IMR-90 (cell line): Measurements from ENCODE around the gene RIT1. TPM values are rescaled to one million over a fixed set of nuclear protein-coding genes. Genes with fewer than 3 reads are reported as not detected.

Experiments
- ATAC-seq: fragments of 200-7000 bp; cut with Tn5 transposase; 2 replicates; pipeline ENCODE4 v1.9.1; 2020; ENCODE audit warnings: low read depth, mild to moderate bottlenecking, moderate library complexity
- BruUV-seq: library from RNA; stranded (reverse); fragments of 400-500 nt; replicated peaks from 2 replicates; lab custom pipeline; 2021; lab: Mats Ljungman, UMichigan
- CTCF ChIA-PET: fragments of 300-600 bp; formaldehyde crosslinking; extraction: SDS; loops from one replicate; lab custom pipeline; 2021; ENCODE audit warnings: antibody characterized with exemption; lab: Yijun Ruan, JAX
- POLR2A ChIA-PET: fragments of 300-600 bp; sonication (Branson Sonifier 250); formaldehyde crosslinking; loops from one replicate; lab custom pipeline; 2022; ENCODE audit warnings: antibody characterized with exemption; ENCODE audit not compliant: unreplicated experiment; lab: Charles Lee
- DNase-seq: peaks from one replicate; pipeline ENCODE4 v3.0.0; 2013
- H2AFZ ChIP-seq: replicated peaks from 2 replicates; pipeline ENCODE3; 2013; ENCODE audit warnings: low read length, mild to moderate bottlenecking; ENCODE audit not compliant: poor library complexity
- H2AK5ac ChIP-seq: 2 replicates; pipeline ENCODE4 v1.6.1; 2013; ENCODE audit warnings: low read depth, low read length, inconsistent platforms
- H2AK9ac ChIP-seq: replicated peaks from 2 replicates; pipeline ENCODE3; 2013; ENCODE audit warnings: mild to moderate bottlenecking, low read depth, low read length, moderate library complexity; ENCODE audit not compliant: poor library complexity
- H2BK120ac ChIP-seq: 2 replicates; pipeline ENCODE4 v1.6.1; 2013; ENCODE audit warnings: low read depth, low read length, inconsistent platforms
- H2BK15ac ChIP-seq: 3 replicates; pipeline ENCODE4 v1.6.1; 2013; ENCODE audit warnings: low read depth, low read length, inconsistent platforms
- H2BK20ac ChIP-seq: 2 replicates; pipeline ENCODE4 v1.6.1; 2013; ENCODE audit warnings: low read depth, mild to moderate bottlenecking, inconsistent platforms, low read length, moderate library complexity
- H2BK5ac ChIP-seq: 2 replicates; pipeline ENCODE4 v1.6.1; 2013; ENCODE audit warnings: mild to moderate bottlenecking, low read depth, low read length, inconsistent platforms; ENCODE audit not compliant: poor library complexity, severe bottlenecking
- H3K14ac ChIP-seq: replicated peaks from 2 replicates; pipeline ENCODE4 v1.6.1; 2013; ENCODE audit warnings: low read depth, low read length, inconsistent platforms
- H3K18ac ChIP-seq: 2 replicates; pipeline ENCODE4 v1.6.1; 2013; ENCODE audit warnings: low read depth, low read length, control low read depth
- H3K23ac ChIP-seq: 2 replicates; pipeline ENCODE4 v1.6.1; 2013; ENCODE audit warnings: low read depth, low read length, inconsistent platforms
- H3K27ac ChIP-seq: 2 replicates; pipeline ENCODE4 v1.5.1; 2013; ENCODE audit warnings: mild to moderate bottlenecking, control low read depth, low read length; ENCODE audit not compliant: insufficient read depth
- H3K27me3 ChIP-seq: 2 replicates; pipeline ENCODE4 v1.6.1; 2013; ENCODE audit warnings: low read length; ENCODE audit not compliant: control insufficient read depth, insufficient read depth
- H3K36me3 ChIP-seq: 2 replicates; pipeline ENCODE4 v1.6.1; 2013; ENCODE audit warnings: low read length, mixed read lengths; ENCODE audit not compliant: control insufficient read depth, insufficient read depth
- H3K4ac ChIP-seq: 2 replicates; pipeline ENCODE4 v1.6.1; 2013; ENCODE audit warnings: low read depth, low read length, inconsistent platforms
- H3K4me1 ChIP-seq: 2 replicates; pipeline ENCODE4 v1.6.1; 2013; ENCODE audit warnings: low read length, mixed read lengths; ENCODE audit not compliant: control insufficient read depth, insufficient read depth
- H3K4me2 ChIP-seq: 2 replicates; pipeline ENCODE4 v1.6.1; 2013; ENCODE audit warnings: low read depth, mild to moderate bottlenecking, control low read depth, low read length, moderate library complexity
- H3K4me3 ChIP-seq: 2 replicates; pipeline ENCODE4 v1.5.1; 2013; ENCODE audit warnings: low read depth, mild to moderate bottlenecking, control low read depth, low read length, moderate library complexity; ENCODE audit not compliant: insufficient read depth
- H3K56ac ChIP-seq: 2 replicates; pipeline ENCODE4 v1.6.1; 2013; ENCODE audit warnings: low read length, inconsistent platforms; ENCODE audit not compliant: insufficient read depth; ENCODE audit errors: extremely low read depth
- H3K79me1 ChIP-seq, 2 experiments: 2 replicates each; pipeline ENCODE4 v1.6.1; 2013; ENCODE audit warnings: low read length in 2 of 2, inconsistent platforms in 1 of 2, low read depth in 1 of 2
- H3K9ac ChIP-seq: 2 replicates; pipeline ENCODE4 v1.6.1; 2013; ENCODE audit warnings: low read depth, low read length, control low read depth
- H3K9me1 ChIP-seq: 2 replicates; pipeline ENCODE4 v1.6.1; 2013; ENCODE audit warnings: low read length, inconsistent platforms; ENCODE audit not compliant: insufficient read depth
- H3K9me3 ChIP-seq: 2 replicates; pipeline ENCODE4 v1.6.1; 2013; ENCODE audit warnings: low read length; ENCODE audit not compliant: control insufficient read depth, insufficient read depth
- H4K20me1 ChIP-seq: 2 replicates; pipeline ENCODE4 v1.6.1; 2013; ENCODE audit warnings: low read length, inconsistent platforms; ENCODE audit not compliant: insufficient read depth
- H4K5ac ChIP-seq: 2 replicates; pipeline ENCODE4 v1.6.1; 2013; ENCODE audit warnings: mild to moderate bottlenecking, low read depth, low read length, control low read depth
- H4K8ac ChIP-seq, 2 experiments: 2 replicates each; pipeline ENCODE4 v1.6.1; 2013; ENCODE audit warnings: low read depth in 2 of 2, low read length in 2 of 2, control low read depth in 1 of 2, inconsistent platforms in 1 of 2
- H4K91ac ChIP-seq: 2 replicates; pipeline ENCODE4 v1.6.1; 2013; ENCODE audit warnings: low read depth, low read length, inconsistent platforms; ENCODE audit not compliant: insufficient read depth
- CEBPB ChIP-seq: IDR thresholded peaks from 2 replicates; pipeline ENCODE4 v1.6.1; 2012; ENCODE audit warnings: low read depth, low read length, improper control_type of control experiment
- CHD1 ChIP-seq: IDR thresholded peaks from 2 replicates; pipeline ENCODE4 v1.6.1; 2012; ENCODE audit warnings: low read depth, low read length, improper control_type of control experiment
- FOS ChIP-seq: fragments of 150-350 bp; IDR thresholded peaks from 2 replicates; pipeline ENCODE4 v1.6.1; 2016; ENCODE audit warnings: low read depth, low read length
- POLR2A ChIP-seq: IDR thresholded peaks from 2 replicates; pipeline ENCODE4 v1.6.1; 2012; ENCODE audit warnings: mild to moderate bottlenecking, low read depth, low read length
- RAD21 ChIP-seq: IDR thresholded peaks from 2 replicates; pipeline ENCODE4 v1.6.1; 2012; ENCODE audit warnings: low read length, improper control_type of control experiment
- RCOR1 ChIP-seq: IDR thresholded peaks from 2 replicates; pipeline ENCODE4 v1.6.1; 2012; ENCODE audit warnings: mild to moderate bottlenecking, low read length, improper control_type of control experiment; ENCODE audit not compliant: insufficient replicate concordance
- RFX5 ChIP-seq: IDR thresholded peaks from 2 replicates; pipeline ENCODE4 v1.8.0; 2012; ENCODE audit warnings: low read depth, mild to moderate bottlenecking, low read length, moderate library complexity
- SMC3 ChIP-seq: fragments of 150-350 bp; IDR thresholded peaks from 2 replicates; pipeline ENCODE4 v1.6.1; 2016; ENCODE audit warnings: low read depth, mild to moderate bottlenecking, antibody characterized with exemption, low read length, moderate library complexity
- WGBS, 2 experiments: methylation state at CpG; one replicate each; pipeline versions ENCODE4 v1.1.5 to v1.1.7; 2013; ENCODE audit warnings: missing lambda C conversion rate in 2 of 2; ENCODE audit not compliant: insufficient read length in 1 of 2; ENCODE audit errors: extremely low coverage in 2 of 2; 5-methylcytosine and 5-hydroxymethylcytosine counted together
- dilution Hi-C: fragments of 300-500 bp; cut with HindIII; formaldehyde crosslinking; loops from one replicate; pipeline ENCODE4 v1.14.3; 2018; ENCODE audit warnings: low sequenced_read_pairs; ENCODE audit not compliant: unreplicated experiment
- in situ Hi-C: fragments of 300-500 bp; cut with MboI; formaldehyde crosslinking; loops from 3 replicates; pipeline ENCODE4 v1.14.3; 2019; ENCODE audit warnings: low sequenced_read_pairs, inconsistent platforms, mixed read lengths
- intact Hi-C: fragments of 100-400 bp; cut with micrococcal nuclease; formaldehyde crosslinking; loops from 2 replicates; pipeline ENCODE4 v1.10.0; 2022
- polyA plus RNA-seq, 3 experiments: library from polyadenylated mRNA; depleted of rRNA; stranded (reverse); fragments of >200 nt; gene quantifications; 2 replicates each; pipeline ENCODE4 v1.2.3, GENCODE V29; 2012; ENCODE audit warnings: low replicate concordance in 1 of 3
- total RNA-seq: library from RNA; depleted of rRNA; stranded (reverse); fragments of >200 nt; gene quantifications from 2 replicates; pipeline ENCODE4 v1.2.3, GENCODE V29; 2012
- TF ChIP-seq, protein P1 (sequence below): conservative IDR thresholded peaks from 2 replicates; pipeline ENCODE4 v1.5.1; 2012; ENCODE audit warnings: mild to moderate bottlenecking, low read depth, low read length, improper control_type of control experiment
- TF ChIP-seq, protein P2 (sequence below): fragments of 150-350 bp; IDR thresholded peaks from 2 replicates; pipeline ENCODE4 v1.6.1; 2017; ENCODE audit warnings: mild to moderate bottlenecking, antibody characterized with exemption, low read length, low read depth

Gene RIT1
- total and polyA plus RNA-seq, 2 of the 4 experiments (the other 2 are of a cell fraction) = 29.6 to 46.8 TPM

DNA sequence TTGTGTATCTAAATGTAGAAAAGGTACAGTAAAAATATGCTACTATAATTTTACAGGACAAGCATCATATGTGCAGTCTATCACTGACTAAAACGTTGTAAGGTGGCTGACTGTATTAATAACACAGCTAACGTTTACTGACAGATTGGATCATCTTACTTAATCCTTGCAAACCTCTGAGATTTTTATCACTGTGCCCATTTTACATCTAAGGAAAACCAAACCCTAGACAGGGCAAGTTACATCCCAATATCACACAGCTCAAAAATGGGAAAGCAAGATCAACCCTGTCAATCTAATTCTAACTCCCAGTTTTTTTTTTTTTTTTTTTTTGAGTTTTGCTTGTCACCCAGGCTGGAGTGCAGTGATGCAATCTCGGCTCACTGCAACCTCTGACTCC is 7.5 kb upstream of the RIT1 start:
- H4K8ac ChIP-seq = no peak overlapping the region
- no peaks in the 10 kb centered on the region for H3K9me3 ChIP-seq
- no peak overlapping the region for H3K27ac ChIP-seq
- ATAC-seq = no peak
- H2AFZ ChIP-seq = no peak overlapping the region
- H3K18ac ChIP-seq = no peak overlapping the region
- DNase-seq = no peak
- H4K91ac ChIP-seq = no peak overlapping the region
- H3K4me3 ChIP-seq = no peak overlapping the region
- WGBS, 2 experiments = 72% methylated on average over 2 of the region's 3 CpGs; no CpG with 5 or more reads in 1 of the 2 experiments
- no peak overlapping the region for H3K23ac ChIP-seq
- peaks cover 19 to 24% of the 10 kb centered on the region in 2 experiments for H3K79me1 ChIP-seq
- peaks cover 9% of the 10 kb centered on the region; the same call in 1 of the 2 replicates for H4K20me1 ChIP-seq
- no TSS peak for BruUV-seq
- ChIA-PET CTCF (interaction anchor here (1.1 kb wide), 1 partner anchor 12 kb away, joined by 7 read pairs; no protein-coding TSS in a partner anchor), POLR2A (no interaction called here)
- intact Hi-C loops = no loop called here
- H3K9me1 ChIP-seq = peaks cover 4% of the 10 kb centered on the region; the same call in 1 of the 2 replicates
- TF ChIP-seq, protein P1, sequence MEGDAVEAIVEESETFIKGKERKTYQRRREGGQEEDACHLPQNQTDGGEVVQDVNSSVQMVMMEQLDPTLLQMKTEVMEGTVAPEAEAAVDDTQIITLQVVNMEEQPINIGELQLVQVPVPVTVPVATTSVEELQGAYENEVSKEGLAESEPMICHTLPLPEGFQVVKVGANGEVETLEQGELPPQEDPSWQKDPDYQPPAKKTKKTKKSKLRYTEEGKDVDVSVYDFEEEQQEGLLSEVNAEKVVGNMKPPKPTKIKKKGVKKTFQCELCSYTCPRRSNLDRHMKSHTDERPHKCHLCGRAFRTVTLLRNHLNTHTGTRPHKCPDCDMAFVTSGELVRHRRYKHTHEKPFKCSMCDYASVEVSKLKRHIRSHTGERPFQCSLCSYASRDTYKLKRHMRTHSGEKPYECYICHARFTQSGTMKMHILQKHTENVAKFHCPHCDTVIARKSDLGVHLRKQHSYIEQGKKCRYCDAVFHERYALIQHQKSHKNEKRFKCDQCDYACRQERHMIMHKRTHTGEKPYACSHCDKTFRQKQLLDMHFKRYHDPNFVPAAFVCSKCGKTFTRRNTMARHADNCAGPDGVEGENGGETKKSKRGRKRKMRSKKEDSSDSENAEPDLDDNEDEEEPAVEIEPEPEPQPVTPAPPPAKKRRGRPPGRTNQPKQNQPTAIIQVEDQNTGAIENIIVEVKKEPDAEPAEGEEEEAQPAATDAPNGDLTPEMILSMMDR = no peak
- TF ChIP-seq SMC3 (no peak), CHD1 (no peak), RAD21 (no peak), FOS (no peak), RCOR1 (no peak), RFX5 (no peak), CEBPB (no peak), POLR2A (no peak)
- TF ChIP-seq, protein P2, sequence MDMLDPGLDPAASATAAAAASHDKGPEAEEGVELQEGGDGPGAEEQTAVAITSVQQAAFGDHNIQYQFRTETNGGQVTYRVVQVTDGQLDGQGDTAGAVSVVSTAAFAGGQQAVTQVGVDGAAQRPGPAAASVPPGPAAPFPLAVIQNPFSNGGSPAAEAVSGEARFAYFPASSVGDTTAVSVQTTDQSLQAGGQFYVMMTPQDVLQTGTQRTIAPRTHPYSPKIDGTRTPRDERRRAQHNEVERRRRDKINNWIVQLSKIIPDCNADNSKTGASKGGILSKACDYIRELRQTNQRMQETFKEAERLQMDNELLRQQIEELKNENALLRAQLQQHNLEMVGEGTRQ = no peak
- no peak overlapping the region for H3K4ac ChIP-seq
- H2AK9ac ChIP-seq = no peak overlapping the region
- no peak overlapping the region for H2BK120ac ChIP-seq
- no peaks in the 10 kb centered on the region for H3K27me3 ChIP-seq
- dilution Hi-C loops = no loop called here
- H2BK5ac ChIP-seq = no peak overlapping the region
- H4K5ac ChIP-seq = no peak overlapping the region
- peaks cover 6% of the 10 kb centered on the region; the same call in 1 of the 2 replicates for H3K4me1 ChIP-seq
- peaks cover 59% of the 10 kb centered on the region for H3K36me3 ChIP-seq
- H2BK15ac ChIP-seq = no peak overlapping the region
- H2AK5ac ChIP-seq = no peak overlapping the region
- no peak overlapping the region for H3K9ac ChIP-seq
- H3K56ac ChIP-seq = no peak overlapping the region
- in situ Hi-C loops = no loop called here
- no peak overlapping the region for H2BK20ac ChIP-seq
- no peak overlapping the region for H3K14ac ChIP-seq
- H3K4me2 ChIP-seq = no peak overlapping the region
